Panc1 (cell line): ENCODE measurements around the gene ZNF764.

ENCODE experiments used
- POLR2AphosphoS5 ChIP-seq: IDR thresholded peaks from 2 replicates; pipeline ENCODE4 v1.6.1; 2012; ENCODE audit warnings: mild to moderate bottlenecking, low read depth, low read length, moderate library complexity
- TF ChIP-seq, protein P1 (sequence below): fragments of 450-650 bp; IDR thresholded peaks from 2 replicates; pipeline ENCODE4 v1.5.1; 2017; ENCODE audit warnings: mild to moderate bottlenecking

DNA sequence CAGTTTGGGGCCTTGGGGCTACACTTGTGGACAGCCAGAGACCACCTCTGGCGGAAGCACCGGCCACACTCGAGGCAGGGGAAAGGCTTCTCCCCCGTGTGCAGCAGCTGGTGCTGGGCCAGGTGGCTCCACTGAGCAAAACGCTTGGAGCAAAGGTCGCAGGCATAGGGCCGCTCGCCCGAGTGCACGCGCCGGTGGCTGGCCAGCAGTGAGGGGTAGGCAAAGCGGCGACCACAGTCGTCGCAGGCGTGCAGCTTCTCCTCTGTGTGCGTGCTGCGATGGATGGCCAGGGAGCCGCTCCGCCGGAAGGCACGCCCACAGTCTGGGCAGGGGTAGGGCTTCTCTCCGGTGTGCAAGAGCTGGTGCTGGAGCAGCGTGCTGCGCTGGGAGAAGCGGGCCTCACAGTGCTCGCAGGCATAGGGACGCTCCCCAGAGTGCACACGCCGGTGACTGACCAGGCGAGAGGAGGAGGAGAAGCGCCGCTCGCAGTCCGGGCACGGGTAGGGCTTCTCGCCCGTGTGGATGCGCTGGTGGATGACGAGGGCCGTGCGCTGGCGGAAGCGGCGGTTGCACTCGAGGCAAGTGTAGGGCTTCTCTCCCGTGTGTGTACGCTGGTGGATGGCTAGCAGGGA lies 46.3 kb upstream of the ZNF764 start:
- no peak for TF ChIP-seq POLR2AphosphoS5
- TF ChIP-seq, protein P1, sequence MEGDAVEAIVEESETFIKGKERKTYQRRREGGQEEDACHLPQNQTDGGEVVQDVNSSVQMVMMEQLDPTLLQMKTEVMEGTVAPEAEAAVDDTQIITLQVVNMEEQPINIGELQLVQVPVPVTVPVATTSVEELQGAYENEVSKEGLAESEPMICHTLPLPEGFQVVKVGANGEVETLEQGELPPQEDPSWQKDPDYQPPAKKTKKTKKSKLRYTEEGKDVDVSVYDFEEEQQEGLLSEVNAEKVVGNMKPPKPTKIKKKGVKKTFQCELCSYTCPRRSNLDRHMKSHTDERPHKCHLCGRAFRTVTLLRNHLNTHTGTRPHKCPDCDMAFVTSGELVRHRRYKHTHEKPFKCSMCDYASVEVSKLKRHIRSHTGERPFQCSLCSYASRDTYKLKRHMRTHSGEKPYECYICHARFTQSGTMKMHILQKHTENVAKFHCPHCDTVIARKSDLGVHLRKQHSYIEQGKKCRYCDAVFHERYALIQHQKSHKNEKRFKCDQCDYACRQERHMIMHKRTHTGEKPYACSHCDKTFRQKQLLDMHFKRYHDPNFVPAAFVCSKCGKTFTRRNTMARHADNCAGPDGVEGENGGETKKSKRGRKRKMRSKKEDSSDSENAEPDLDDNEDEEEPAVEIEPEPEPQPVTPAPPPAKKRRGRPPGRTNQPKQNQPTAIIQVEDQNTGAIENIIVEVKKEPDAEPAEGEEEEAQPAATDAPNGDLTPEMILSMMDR: no peak
